ENCODE data around the gene CFP. TPM values are rescaled to one million over a fixed set of nuclear protein-coding genes. Genes with fewer than 3 reads are reported as not detected.
A peak's percentile ranks its signal among the peaks of the same experiment; 100 is the strongest.

Gene CFP
- total and polyA plus RNA-seq, 2 experiments from 2014 or later = 0.17 to 0.23 TPM

DNA sequence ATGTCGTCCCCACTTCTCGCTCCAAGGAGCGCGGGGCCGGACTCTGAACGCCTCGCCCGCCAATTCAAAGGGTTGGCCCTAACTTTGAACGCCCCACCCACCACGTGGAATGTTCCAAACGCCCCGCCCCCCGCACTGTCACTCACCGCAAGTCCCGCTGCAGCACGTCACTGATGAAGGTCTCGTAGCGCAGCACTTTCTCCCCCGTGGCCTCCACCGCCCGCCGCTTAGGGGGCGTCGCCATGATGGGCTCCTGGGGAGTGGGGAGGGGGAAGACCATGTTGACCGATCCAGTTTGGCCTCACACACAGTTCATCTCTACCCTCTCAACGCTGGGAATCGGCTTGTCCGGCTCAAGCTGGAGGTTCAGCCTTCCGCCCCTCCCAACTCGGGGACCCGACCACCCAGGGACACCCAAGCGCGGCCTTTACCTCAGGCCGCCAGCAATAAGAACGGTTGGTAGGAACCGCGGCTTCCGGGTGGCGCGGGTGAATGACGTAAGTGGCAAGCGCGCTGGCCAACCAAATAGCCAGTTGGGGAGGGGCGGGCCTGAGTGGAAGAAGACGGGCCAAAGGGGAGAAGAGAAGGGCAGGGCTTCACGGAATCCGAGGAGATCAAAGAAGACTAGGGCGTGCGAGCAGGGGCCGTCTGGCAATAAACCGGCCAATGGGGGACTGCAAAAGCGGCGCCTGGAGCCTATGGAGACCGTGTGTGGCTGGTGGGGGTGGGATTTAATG lies 29.1 kb upstream of the CFP start, which contains the start of gene UXT:
TSS of gene UXT (minus strand) at position 497 of the 737 bp plus-strand sequence. CDS start at position 244, 253 bp downstream.
- Histone ChIP-seq H3K27me3 (no peaks in the 10 kb centered on the region), H3K9me2 (replicated peaks; ENCODE audit: insufficient read depth) (no peaks in the 10 kb centered on the region), H2AFZ (peak within 1 kb of the TSS; percentile 66), H3K36me3 (replicated peaks; ENCODE audit: insufficient read depth, low read depth) (no peaks in the 10 kb centered on the region), H4K20me1 (ENCODE audit: insufficient read depth, poor library complexity, severe bottlenecking) (no peaks in the 10 kb centered on the region), H3K79me2 (peaks cover 3% of the 10 kb centered on the region), H3K27ac (peak within 1 kb of the TSS; percentile 99), H3K4me1 (ENCODE audit: insufficient read depth) (no peaks in the 10 kb centered on the region), H3K9me3 (ENCODE audit: low read depth) (no peaks in the 10 kb centered on the region), H3K4me3 (peak within 1 kb of the TSS; percentile 44), H3K4me2 (peak within 1 kb of the TSS; percentile 75)
- DNase-seq (ENCODE audit: low spot score) = peak; percentile 94
- 45% methylated on average over 54 of the region's 54 CpGs for WGBS (ENCODE audit: low lambda C conversion rate, missing lambda C conversion rate)
- TF ChIP-seq EZH2 (IDR thresholded peaks at IDR 0.05; ENCODE audit: borderline replicate concordance) = no peak
- TF ChIP-seq EZH2phosphoT487 (IDR thresholded peaks at IDR 0.05; ENCODE audit: low read depth, severe bottlenecking, unreplicated experiment) = no peak
- TF ChIP-seq, protein P1, sequence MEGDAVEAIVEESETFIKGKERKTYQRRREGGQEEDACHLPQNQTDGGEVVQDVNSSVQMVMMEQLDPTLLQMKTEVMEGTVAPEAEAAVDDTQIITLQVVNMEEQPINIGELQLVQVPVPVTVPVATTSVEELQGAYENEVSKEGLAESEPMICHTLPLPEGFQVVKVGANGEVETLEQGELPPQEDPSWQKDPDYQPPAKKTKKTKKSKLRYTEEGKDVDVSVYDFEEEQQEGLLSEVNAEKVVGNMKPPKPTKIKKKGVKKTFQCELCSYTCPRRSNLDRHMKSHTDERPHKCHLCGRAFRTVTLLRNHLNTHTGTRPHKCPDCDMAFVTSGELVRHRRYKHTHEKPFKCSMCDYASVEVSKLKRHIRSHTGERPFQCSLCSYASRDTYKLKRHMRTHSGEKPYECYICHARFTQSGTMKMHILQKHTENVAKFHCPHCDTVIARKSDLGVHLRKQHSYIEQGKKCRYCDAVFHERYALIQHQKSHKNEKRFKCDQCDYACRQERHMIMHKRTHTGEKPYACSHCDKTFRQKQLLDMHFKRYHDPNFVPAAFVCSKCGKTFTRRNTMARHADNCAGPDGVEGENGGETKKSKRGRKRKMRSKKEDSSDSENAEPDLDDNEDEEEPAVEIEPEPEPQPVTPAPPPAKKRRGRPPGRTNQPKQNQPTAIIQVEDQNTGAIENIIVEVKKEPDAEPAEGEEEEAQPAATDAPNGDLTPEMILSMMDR (IDR thresholded peaks at IDR 0.05; ENCODE audit: poor library complexity) = no peak

DNA sequence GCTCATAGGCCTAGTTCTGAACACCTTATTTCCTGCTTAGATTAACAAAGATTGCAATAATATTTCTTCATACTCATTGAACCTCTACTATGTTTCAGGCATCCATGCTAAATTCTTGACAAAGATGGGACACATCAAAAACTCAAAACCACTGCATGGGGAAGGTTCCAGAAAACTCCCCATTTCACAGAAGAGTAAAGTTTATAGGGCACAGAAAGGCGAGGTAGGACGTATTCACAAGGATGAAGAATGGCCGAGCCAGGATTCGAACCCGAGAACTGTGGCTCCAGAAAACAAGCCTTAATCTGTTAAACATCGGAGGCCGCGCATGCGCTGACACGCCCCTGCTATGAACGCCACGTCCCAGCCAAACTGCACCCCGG lies 28.6 kb upstream of the CFP start:
- Histone ChIP-seq H3K36me3 (replicated peaks; ENCODE audit: insufficient read depth, low read depth) (no peaks in the 10 kb centered on the region), H4K20me1 (ENCODE audit: insufficient read depth, poor library complexity, severe bottlenecking) (no peaks in the 10 kb centered on the region), H3K27me3 (no peaks in the 10 kb centered on the region), H3K27ac (peak overlapping the region; percentile 99), H3K4me1 (ENCODE audit: insufficient read depth) (no peaks in the 10 kb centered on the region), H3K9me3 (ENCODE audit: low read depth) (no peaks in the 10 kb centered on the region), H3K9me2 (replicated peaks; ENCODE audit: insufficient read depth) (no peaks in the 10 kb centered on the region), H2AFZ (peak overlapping the region; percentile 57), H3K4me3 (peak overlapping the region; percentile 38), H3K79me2 (peaks cover 3% of the 10 kb centered on the region), H3K4me2 (peak overlapping the region; percentile 75)
- no peak for DNase-seq (ENCODE audit: low spot score)
- WGBS (ENCODE audit: low lambda C conversion rate, missing lambda C conversion rate) = 37% methylated on average over 13 of the region's 13 CpGs
- TF ChIP-seq EZH2 (IDR thresholded peaks at IDR 0.05; ENCODE audit: borderline replicate concordance) (no peak), EZH2phosphoT487 (IDR thresholded peaks at IDR 0.05; ENCODE audit: low read depth, severe bottlenecking, unreplicated experiment) (no peak)
- TF ChIP-seq, protein P1 (IDR thresholded peaks at IDR 0.05; ENCODE audit: poor library complexity) = no peak

DNA sequence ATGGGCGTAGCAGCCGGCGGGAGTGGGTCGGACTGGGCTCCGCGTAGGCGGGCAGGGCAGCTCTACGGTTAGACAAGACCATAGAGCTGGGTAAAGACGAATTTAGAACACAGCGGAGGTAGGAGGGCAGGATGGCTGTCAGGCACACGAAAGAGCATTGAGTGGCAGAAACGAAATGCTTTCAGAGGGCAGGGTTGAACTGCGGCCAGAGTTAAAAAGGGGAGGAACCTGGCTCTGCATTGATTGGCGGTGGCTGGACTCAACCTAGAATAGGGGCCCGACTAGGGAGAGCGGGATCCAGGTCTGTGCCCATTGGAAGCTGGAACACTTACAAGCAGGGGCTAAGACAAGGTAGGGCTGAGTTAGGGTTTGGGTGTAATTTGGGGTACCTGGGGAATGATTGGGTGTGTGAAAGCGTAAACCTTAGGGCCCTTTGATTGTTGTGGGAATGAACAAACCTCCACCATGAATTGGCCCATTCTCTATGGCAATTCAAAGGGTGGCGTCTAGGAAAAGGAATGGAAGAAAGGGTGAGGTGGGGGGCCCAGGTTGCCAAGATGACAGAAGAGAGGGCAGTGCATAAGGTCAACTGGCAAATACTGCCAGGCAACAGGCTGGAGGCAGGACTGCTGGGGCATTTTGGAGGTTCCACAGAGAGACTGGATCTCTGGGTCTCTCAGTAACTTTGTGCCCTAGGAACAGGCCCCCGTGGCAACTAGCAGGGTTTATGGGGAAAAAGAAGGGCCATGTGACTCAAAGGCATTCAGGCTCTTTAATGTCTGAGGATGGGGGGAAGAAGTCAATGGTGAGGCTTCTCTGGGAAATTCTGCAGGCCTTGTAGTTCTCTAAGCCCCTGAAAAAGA lies 21.5 kb upstream of the CFP start:
- Histone ChIP-seq H3K4me1 (ENCODE audit: insufficient read depth) (peaks cover 3% of the 10 kb centered on the region), H3K36me3 (replicated peaks; ENCODE audit: insufficient read depth, low read depth) (no peaks in the 10 kb centered on the region), H3K9me3 (ENCODE audit: low read depth) (no peaks in the 10 kb centered on the region), H3K4me3 (no peak overlapping the region), H3K79me2 (peaks cover 18% of the 10 kb centered on the region), H3K4me2 (peak overlapping the region; percentile 69), H3K27me3 (no peaks in the 10 kb centered on the region), H4K20me1 (ENCODE audit: insufficient read depth, poor library complexity, severe bottlenecking) (no peaks in the 10 kb centered on the region), H3K9me2 (replicated peaks; ENCODE audit: insufficient read depth) (no peaks in the 10 kb centered on the region), H2AFZ (no peak overlapping the region), H3K27ac (peak overlapping the region; percentile 69)
- WGBS (ENCODE audit: low lambda C conversion rate, missing lambda C conversion rate) = 45% methylated on average over 19 of the region's 19 CpGs
- TF ChIP-seq, protein P1 (IDR thresholded peaks at IDR 0.05; ENCODE audit: poor library complexity) = no peak
- TF ChIP-seq EZH2 (IDR thresholded peaks at IDR 0.05; ENCODE audit: borderline replicate concordance) (no peak), EZH2phosphoT487 (IDR thresholded peaks at IDR 0.05; ENCODE audit: low read depth, severe bottlenecking, unreplicated experiment) (no peak)
- no peak for DNase-seq (ENCODE audit: low spot score)

All from hepatocyte (in vitro differentiated cells).